ENCODE data around the gene BST2. TPM values are rescaled to one million over a fixed set of nuclear protein-coding genes. Genes with fewer than 3 reads are reported as not detected.

BST2 gene
- polyA plus RNA-seq, 3 donors, result 225 to 284 (median 272) TPM

- Histone ChIP-seq H3K4me1 (ENCODE audit: control insufficient read depth in 1 of 2, insufficient read depth in 2 of 2, low read length in 2 of 2) (peaks cover 0 to 5% of the 10 kb centered on the region in 2 donors), H3K36me3 (replicated peaks in 1 of 2; ENCODE audit: control insufficient read depth in 1 of 2, insufficient read depth in 2 of 2, low read length in 2 of 2) (no peaks in the 10 kb centered on the region), H3K9ac (ENCODE audit: insufficient read depth, low read length, poor library complexity, severe bottlenecking) (no peak overlapping the region), H3K79me2 (ENCODE audit: insufficient read depth, low read length) (no peaks in the 10 kb centered on the region), H3K27me3 (ENCODE audit: control insufficient read depth in 2 of 2, insufficient read depth in 2 of 2, low read length in 2 of 2) (no peaks in the 10 kb centered on the region), H3K4me2 (replicated peaks; ENCODE audit: extremely low read depth, low read length, poor library complexity, severe bottlenecking) (no peak overlapping the region), H4K20me1 (ENCODE audit: insufficient read depth, low read length) (no peaks in the 10 kb centered on the region), H3K4me3 (replicated peaks in 1 of 3; ENCODE audit: low read depth in 2 of 3, low read length in 3 of 3) (no peak overlapping the region), H2AFZ (ENCODE audit: insufficient read depth, low read depth, low read length, poor library complexity, severe bottlenecking) (no peak overlapping the region), H3K9me3 (replicated peaks in 1 of 2; ENCODE audit: control insufficient read depth in 1 of 2, insufficient read depth in 1 of 2, low read length in 2 of 2) (peaks cover 6 to 9% of the 10 kb centered on the region in 2 donors), H3K27ac (ENCODE audit: low read depth in 1 of 2, low read length in 2 of 2) (no peak overlapping the region)
- Mint-ChIP-seq H3K27ac (peak overlapping the region in 1 of 7 donors; percentile 60), H3K4me3 (no peak overlapping the region), H3K4me1 (peaks cover 3% of the 10 kb centered on the region), H3K9me3 (peaks cover 4 to 13% (median 9%) of the 10 kb centered on the region in 7 donors), H3K36me3 (peaks cover 0 to 2% of the 10 kb centered on the region in 2 donors), H3K27me3 (ENCODE audit: low read depth in 3 of 3) (peaks cover 0 to 6% (median 4%) of the 10 kb centered on the region in 3 donors)
- 100% methylated on average over 1 of the region's 7 CpGs for WGBS (ENCODE audit: insufficient coverage)
- DNase-seq, result no peak
- no peak for TF ChIP-seq CTCF (IDR thresholded peaks at IDR 0.05)
- intact Hi-C loops (cut with micrococcal nuclease), result no loop called here
These were observed 31.4 kb upstream of the BST2 start for GRCh38 chr19:17436874-17437267.

GRCh38 chr19:17436094-17436873 is 30.9 kb upstream of the BST2 start:
- Histone ChIP-seq H3K4me1 (ENCODE audit: control insufficient read depth in 1 of 2, insufficient read depth in 2 of 2, low read length in 2 of 2) (peaks cover 0 to 11% of the 10 kb centered on the region in 2 donors), H3K4me3 (replicated peaks in 1 of 3; ENCODE audit: low read depth in 2 of 3, low read length in 3 of 3) (no peak overlapping the region), H3K36me3 (replicated peaks in 1 of 2; ENCODE audit: control insufficient read depth in 1 of 2, insufficient read depth in 2 of 2, low read length in 2 of 2) (no peaks in the 10 kb centered on the region), H3K79me2 (ENCODE audit: insufficient read depth, low read length) (no peaks in the 10 kb centered on the region), H3K27ac (ENCODE audit: low read depth in 1 of 2, low read length in 2 of 2) (no peak overlapping the region), H3K9me3 (replicated peaks in 1 of 2; ENCODE audit: control insufficient read depth in 1 of 2, insufficient read depth in 1 of 2, low read length in 2 of 2) (peaks cover 2 to 6% of the 10 kb centered on the region in 2 donors), H3K4me2 (replicated peaks; ENCODE audit: extremely low read depth, low read length, poor library complexity, severe bottlenecking) (no peak overlapping the region), H2AFZ (ENCODE audit: insufficient read depth, low read depth, low read length, poor library complexity, severe bottlenecking) (no peak overlapping the region), H3K27me3 (ENCODE audit: control insufficient read depth in 2 of 2, insufficient read depth in 2 of 2, low read length in 2 of 2) (no peaks in the 10 kb centered on the region), H4K20me1 (ENCODE audit: insufficient read depth, low read length) (no peaks in the 10 kb centered on the region), H3K9ac (ENCODE audit: insufficient read depth, low read length, poor library complexity, severe bottlenecking) (no peak overlapping the region)
- intact Hi-C loops (cut with micrococcal nuclease), result no loop called here
- no peak for TF ChIP-seq CTCF (IDR thresholded peaks at IDR 0.05)
- whole genome bisulfite sequencing (ENCODE audit: insufficient coverage), result 98% methylated on average over 21 of the region's 25 CpGs
- H3K4me1 Mint-ChIP-seq, result peaks cover 6% of the 10 kb centered on the region
- no peak for DNase-seq
- peaks cover 0 to 2% of the 10 kb centered on the region in 2 donors for H3K36me3 Mint-ChIP-seq
- H3K9me3 Mint-ChIP-seq, result peaks cover under 1 to 11% (median 4%) of the 10 kb centered on the region in 7 donors
- peaks cover 0 to 6% (median 4%) of the 10 kb centered on the region in 3 donors for H3K27me3 Mint-ChIP-seq (ENCODE audit: low read depth in 3 of 3)
- no peak overlapping the region for H3K4me3 Mint-ChIP-seq
- no peak overlapping the region for H3K27ac Mint-ChIP-seq

Data from CD14-positive monocyte (primary cell).